D721Med (cell line): ENCODE results near the gene ZFPM1.
"Not testable (repeated sequence)": the region's sequence is repeated elsewhere in the genome, so short reads cannot be mapped to it uniquely, and the experiment has no call there.

Experiments used
- DNase-seq: peaks from one replicate; pipeline ENCODE4 v3.0.0; 2011; ENCODE audit warnings: low spot score; ENCODE audit not compliant: insufficient read length
- FAIRE-seq: peaks from 2 replicates; lab custom pipeline; 2011; peaks lifted over from hg19 to GRCh38; lab: Jason Lieb, UNC
- CTCF ChIP-seq: IDR thresholded peaks from 2 replicates; pipeline ENCODE4 v1.5.1; 2012; ENCODE audit warnings: mild to moderate bottlenecking, control low read depth; ENCODE audit not compliant: insufficient read depth; ENCODE audit errors: missing control alignments

The ZFPM1 gene

DNA sequence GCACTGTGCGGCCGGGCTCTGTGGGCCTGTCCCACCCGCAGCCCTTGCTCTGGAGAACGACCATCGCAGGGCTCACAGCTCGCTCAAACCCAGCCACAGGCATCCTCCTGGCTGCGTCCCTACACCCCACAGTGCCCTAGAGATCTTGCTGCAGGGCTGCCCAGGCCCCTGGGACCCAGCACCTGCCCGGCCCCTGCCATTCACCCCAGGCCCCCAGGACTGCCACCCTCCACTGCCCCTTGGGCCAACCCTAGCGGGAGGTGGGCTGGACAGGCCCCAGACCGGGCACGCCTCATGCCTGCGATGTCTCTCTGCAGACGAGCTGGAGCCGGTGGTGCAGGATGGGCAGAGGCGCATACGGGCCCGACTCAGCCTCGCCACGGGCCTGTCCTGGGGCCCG, 61.0 kb downstream of the ZFPM1 start:
- TF ChIP-seq CTCF: no peak
- FAIRE-seq (no peak), DNase-seq (no peak)

GRCh38 chr16:88514526-88515232, 61.6 kb downstream of the ZFPM1 start:
- TF ChIP-seq CTCF: no peak
- FAIRE-seq: no peak
- no peak for DNase-seq

GRCh38 chr16:88515371-88515770, 62.3 kb downstream of the ZFPM1 start:
- FAIRE-seq (no peak), DNase-seq (no peak)
- TF ChIP-seq CTCF: no peak

DNA sequence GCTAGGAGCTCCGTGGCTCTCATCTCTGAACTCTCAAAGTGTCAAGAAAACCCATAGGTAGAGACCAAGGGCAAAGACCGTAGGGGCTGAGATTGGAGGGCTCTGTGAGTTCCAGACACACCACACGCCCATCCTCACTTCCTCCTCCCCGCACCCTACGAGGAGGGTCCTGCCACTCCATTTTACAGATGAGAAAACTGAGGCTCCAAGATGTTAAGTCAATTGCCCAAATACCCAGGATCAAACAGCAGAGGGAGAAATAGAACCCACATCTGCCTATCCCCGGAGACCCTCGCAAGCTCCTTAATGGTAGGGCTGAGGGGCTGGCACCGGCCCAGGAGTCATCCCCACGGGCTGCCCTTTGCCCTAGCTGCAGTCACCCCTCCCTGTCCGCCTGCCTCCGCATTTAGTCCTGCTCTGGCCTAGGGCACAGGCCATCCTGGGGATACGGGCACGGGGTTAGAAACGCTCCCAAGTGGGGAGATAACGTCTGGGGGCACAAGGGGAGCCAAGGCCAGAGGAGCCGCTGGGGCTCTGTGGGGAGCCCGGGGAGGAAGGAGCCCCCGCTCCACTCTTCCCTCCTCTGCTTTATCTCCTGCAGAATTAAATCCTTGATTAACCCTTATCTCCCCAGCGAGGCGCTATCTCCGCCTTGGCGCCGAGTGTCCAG, 63.0 kb downstream of the ZFPM1 start:
- FAIRE-seq (no peak), DNase-seq (no peak)
- no peak for TF ChIP-seq CTCF

- no peak for TF ChIP-seq CTCF
- DNase-seq (no peak), FAIRE-seq (no peak)
Measured at GRCh38 chr16:88516601-88517061, 63.6 kb downstream of the ZFPM1 start.

- FAIRE-seq, DNase-seq: not testable (repeated sequence)
Measured at GRCh38 chr16:88517208-88517774, 64.2 kb downstream of the ZFPM1 start.

DNA sequence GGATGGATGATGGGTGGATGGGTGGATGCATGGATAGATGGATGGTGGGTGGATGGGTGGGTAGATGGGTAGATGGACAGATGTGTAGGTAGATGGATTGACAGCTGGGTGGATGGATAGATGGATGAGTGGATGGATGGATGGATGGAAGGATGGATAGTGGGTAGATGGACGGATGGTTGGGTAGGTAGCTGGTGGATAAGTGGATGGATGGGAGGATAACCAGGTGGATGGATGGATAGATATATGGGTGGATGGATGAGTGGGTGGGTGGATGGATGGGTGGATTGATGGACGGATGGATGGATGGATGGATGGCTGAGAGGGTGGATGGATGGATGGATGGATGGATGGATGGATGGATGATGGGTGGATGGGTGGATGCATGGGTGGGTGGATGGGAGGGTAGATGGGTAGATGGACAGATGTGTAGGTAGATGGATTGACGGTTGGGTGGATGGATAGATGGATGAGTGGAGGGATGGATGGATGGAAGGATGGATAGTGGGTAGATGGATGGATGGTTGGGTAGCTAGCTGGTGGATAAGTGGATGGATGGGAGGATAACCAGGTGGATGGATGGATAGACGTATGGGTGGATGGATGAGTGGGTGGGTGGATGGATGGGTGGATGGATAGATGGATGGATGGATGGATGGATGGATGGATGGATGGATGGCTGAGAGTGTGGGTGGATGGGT, 65.5 kb downstream of the ZFPM1 start:
- DNase-seq, FAIRE-seq: not testable (repeated sequence)

DNA sequence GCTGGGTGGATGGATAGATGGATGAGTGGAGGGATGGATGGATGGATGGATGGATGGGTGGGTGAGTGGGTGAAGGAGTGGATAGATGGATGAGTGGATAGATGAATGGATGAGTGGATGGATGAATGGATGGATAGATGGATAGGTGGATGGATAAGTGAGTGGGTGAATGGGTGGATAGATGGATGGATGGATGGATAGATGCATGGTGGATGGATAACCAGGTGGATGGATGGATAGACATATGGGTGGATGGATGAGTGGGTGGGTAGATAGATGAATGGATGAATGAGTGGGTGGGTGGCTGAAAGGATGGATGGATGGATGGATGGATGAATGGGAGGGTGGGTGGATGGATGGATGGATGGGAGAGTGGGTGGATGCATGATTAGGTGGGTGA, 66.2 kb downstream of the ZFPM1 start:
- no peak for TF ChIP-seq CTCF
- FAIRE-seq (no peak), DNase-seq (no peak)
